K562 (cell line): ENCODE measurements around the gene SPRING1. TPM values are rescaled to one million over a fixed set of nuclear protein-coding genes. Genes with fewer than 3 reads are reported as not detected.

ENCODE experiments used
- FOXJ2 ChIP-seq: fragments of 200-800 bp; sonication (Bioruptor generic); IDR thresholded peaks from 2 replicates; pipeline ENCODE4 v1.6.1; 2016; ENCODE audit warnings: missing genetic modification characterization, missing compliant biosample characterization
- HDAC2 ChIP-seq: fragments of 450-650 bp; IDR thresholded peaks from 2 replicates; pipeline ENCODE4 v1.6.1; 2016; ENCODE audit warnings: mild to moderate bottlenecking
- MAX ChIP-seq: sonication (generic); formaldehyde crosslinking; IDR thresholded peaks from 2 replicates; pipeline ENCODE4 v1.9.0; 2022; ENCODE audit warnings: mild to moderate bottlenecking, missing genetic modification reagents
- NR4A1 ChIP-seq, 2 experiments: fragments of 250-450 bp in 1 of 2; fragments of 450-650 bp in 1 of 2; sonication (Bioruptor Pico) in 1 of 2; IDR thresholded peaks; 2 replicates each; pipeline versions ENCODE4 v1.4.0 to v1.6.1; 2016 to 2020; ENCODE audit warnings: mild to moderate bottlenecking in 2 of 2, missing compliant biosample characterization in 1 of 2, missing genetic modification characterization in 1 of 2, moderate library complexity in 1 of 2
- POLR2G ChIP-seq: fragments of 200-400 bp; formaldehyde crosslinking; IDR thresholded peaks from 2 replicates; pipeline ENCODE4 v1.6.1; 2017; ENCODE audit warnings: low read depth, mild to moderate bottlenecking, antibody characterized with exemption, low read length, moderate library complexity
- POLR3A ChIP-seq: IDR thresholded peaks from 2 replicates; pipeline ENCODE4 v1.6.1; 2011; ENCODE audit warnings: borderline replicate concordance, mild to moderate bottlenecking, moderate library complexity; ENCODE audit not compliant: insufficient read length, insufficient read depth; ENCODE audit errors: extremely low read depth
- RBM22 ChIP-seq: fragments of 200-400 bp; formaldehyde crosslinking; IDR thresholded peaks from 2 replicates; pipeline ENCODE4 v1.6.1; 2018; ENCODE audit warnings: low read length, low read depth; ENCODE audit not compliant: poor library complexity, severe bottlenecking
- RFX7 ChIP-seq: fragments of 250-450 bp; sonication (Bioruptor Pico); IDR thresholded peaks from 2 replicates; pipeline ENCODE4 v1.5.1; 2021; ENCODE audit warnings: mild to moderate bottlenecking
- SIN3B ChIP-seq: fragments of 450-650 bp; IDR thresholded peaks from 2 replicates; pipeline ENCODE4 v1.6.1; 2017; ENCODE audit warnings: low read depth, mild to moderate bottlenecking, moderate library complexity
- USF2 ChIP-seq: sonication (generic); formaldehyde crosslinking; IDR thresholded peaks from 2 replicates; pipeline ENCODE4 v1.5.0; 2020; ENCODE audit warnings: missing genetic modification reagents
- ZNF133 ChIP-seq: fragments of 250-450 bp; sonication (Bioruptor Pico); IDR thresholded peaks from 2 replicates; pipeline ENCODE4 v1.4.0; 2020; ENCODE audit warnings: mild to moderate bottlenecking
- ZNF354B ChIP-seq: fragments of 250-450 bp; sonication (Bioruptor Pico); IDR thresholded peaks from 2 replicates; pipeline ENCODE4 v1.4.0; 2020
- ZNF551 ChIP-seq: fragments of 250-450 bp; sonication (Bioruptor Pico); IDR thresholded peaks from 2 replicates; pipeline ENCODE4 v1.5.0; 2021; ENCODE audit warnings: mild to moderate bottlenecking, moderate library complexity
- ZNF583 ChIP-seq: fragments of 250-450 bp; sonication (Bioruptor Pico); IDR thresholded peaks from 2 replicates; pipeline ENCODE4 v1.4.0; 2020
- polyA plus RNA-seq, 8 experiments: library from polyadenylated mRNA; depleted of rRNA in 4 of 8; stranded (reverse) in 5 of 8; unstranded in 3 of 8; fragments of >200 nt; fragmentation: Nextera tagmentation in 2 of 8; fragmentation: Illumina TruSeq in 1 of 8; extraction: Ambion mirVana in 2 of 8; extraction: Trizol in 1 of 8; gene quantifications; 2 replicates each; pipeline versions ENCODE4 v1.2.1 to v1.2.3, GENCODE V29; 2011 to 2014; ENCODE audit warnings: inconsistent platforms in 1 of 8, missing spikeins in 1 of 8
- total RNA-seq, 7 experiments: library from RNA; depleted of rRNA in 6 of 7; stranded (reverse); fragments of >200 nt in 6 of 7; fragmentation: Illumina TruSeq in 2 of 7; extraction: Trizol in 2 of 7; gene quantifications; 2 replicates each; pipeline versions ENCODE4 v1.2.1 to v1.2.3, GENCODE V29; 2011 to 2021; ENCODE audit warnings: low replicate concordance in 1 of 7
- TF ChIP-seq, protein P1 (sequence below): fragments of 450-650 bp; IDR thresholded peaks from 2 replicates; pipeline ENCODE4 v1.6.1; 2016; ENCODE audit warnings: low read depth, mild to moderate bottlenecking, moderate library complexity
- TF ChIP-seq, protein P2 (sequence below): fragments of 250-450 bp; sonication (Bioruptor Pico); IDR thresholded peaks from 2 replicates; pipeline ENCODE4 v1.5.0; 2021; ENCODE audit warnings: mild to moderate bottlenecking, borderline replicate concordance
- TF ChIP-seq, protein P3 (sequence below): fragments of 450-650 bp; conservative IDR thresholded peaks from 2 replicates; pipeline ENCODE4 v1.6.1; 2016; ENCODE audit warnings: missing genetic modification characterization, low read depth, mild to moderate bottlenecking, missing compliant biosample characterization, moderate library complexity
- TF ChIP-seq, protein P4 (sequence below): conservative IDR thresholded peaks from 2 replicates; pipeline ENCODE4 v1.6.1; 2011; ENCODE audit warnings: low read depth, mild to moderate bottlenecking, low read length; ENCODE audit not compliant: control insufficient read depth
- TF ChIP-seq, protein P5 (sequence below): sonication (generic); formaldehyde crosslinking; IDR thresholded peaks from 2 replicates; pipeline ENCODE4 v1.9.0; 2022; ENCODE audit warnings: mild to moderate bottlenecking, missing genetic modification reagents

The SPRING1 gene
- total and polyA plus RNA-seq, 9 of the 15 experiments (the other 6 are each of a cell fraction or from before 2014, with no cell fraction given) = 1.1 to 20.0 (median 8.0) TPM

GRCh38 chr12:116737774-116738657, at the start of gene SPRING1, which contains the start of gene RNFT2 (continued):
- TF ChIP-seq, protein P1, sequence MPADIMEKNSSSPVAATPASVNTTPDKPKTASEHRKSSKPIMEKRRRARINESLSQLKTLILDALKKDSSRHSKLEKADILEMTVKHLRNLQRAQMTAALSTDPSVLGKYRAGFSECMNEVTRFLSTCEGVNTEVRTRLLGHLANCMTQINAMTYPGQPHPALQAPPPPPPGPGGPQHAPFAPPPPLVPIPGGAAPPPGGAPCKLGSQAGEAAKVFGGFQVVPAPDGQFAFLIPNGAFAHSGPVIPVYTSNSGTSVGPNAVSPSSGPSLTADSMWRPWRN = peak; percentile 54
- TF ChIP-seq ZNF583 (CRISPR knock-in tag) (no peak; the same call in 1 of the 2 replicates), POLR3A (no peak), RBM22 (no peak), RFX7 (no peak), HDAC2 (peak; percentile 94; the same call in 1 of the 2 replicates), ZNF133 (CRISPR knock-in tag) (no peak), SIN3B (peak; percentile 79), ZNF551 (CRISPR knock-in tag) (no peak), USF2 (no peak; the same call in none of the 2 replicates), MAX (CRISPR knock-in tag) (peak; percentile 63), POLR2G (peak; percentile 92), ZNF354B (CRISPR knock-in tag) (no peak), NR4A1 (CRISPR knock-in tag; IDR thresholded peaks at IDR 0.05) (no peak), NR4A1 (tag; IDR thresholded peaks at IDR 0.05) (peak; percentile 22; the same call in 1 of the 2 replicates), FOXJ2 (tag) (no peak)
- TF ChIP-seq, protein P2, sequence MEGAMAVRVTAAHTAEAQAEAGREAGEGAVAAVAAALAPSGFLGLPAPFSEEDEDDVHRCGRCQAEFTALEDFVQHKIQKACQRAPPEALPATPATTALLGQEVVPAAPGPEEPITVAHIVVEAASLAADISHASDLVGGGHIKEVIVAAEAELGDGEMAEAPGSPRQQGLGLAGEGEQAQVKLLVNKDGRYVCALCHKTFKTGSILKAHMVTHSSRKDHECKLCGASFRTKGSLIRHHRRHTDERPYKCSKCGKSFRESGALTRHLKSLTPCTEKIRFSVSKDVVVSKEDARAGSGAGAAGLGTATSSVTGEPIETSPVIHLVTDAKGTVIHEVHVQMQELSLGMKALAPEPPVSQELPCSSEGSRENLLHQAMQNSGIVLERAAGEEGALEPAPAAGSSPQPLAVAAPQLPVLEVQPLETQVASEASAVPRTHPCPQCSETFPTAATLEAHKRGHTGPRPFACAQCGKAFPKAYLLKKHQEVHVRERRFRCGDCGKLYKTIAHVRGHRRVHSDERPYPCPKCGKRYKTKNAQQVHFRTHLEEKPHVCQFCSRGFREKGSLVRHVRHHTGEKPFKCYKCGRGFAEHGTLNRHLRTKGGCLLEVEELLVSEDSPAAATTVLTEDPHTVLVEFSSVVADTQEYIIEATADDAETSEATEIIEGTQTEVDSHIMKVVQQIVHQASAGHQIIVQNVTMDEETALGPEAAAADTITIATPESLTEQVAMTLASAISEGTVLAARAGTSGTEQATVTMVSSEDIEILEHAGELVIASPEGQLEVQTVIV = no peak
- TF ChIP-seq, protein P3, sequence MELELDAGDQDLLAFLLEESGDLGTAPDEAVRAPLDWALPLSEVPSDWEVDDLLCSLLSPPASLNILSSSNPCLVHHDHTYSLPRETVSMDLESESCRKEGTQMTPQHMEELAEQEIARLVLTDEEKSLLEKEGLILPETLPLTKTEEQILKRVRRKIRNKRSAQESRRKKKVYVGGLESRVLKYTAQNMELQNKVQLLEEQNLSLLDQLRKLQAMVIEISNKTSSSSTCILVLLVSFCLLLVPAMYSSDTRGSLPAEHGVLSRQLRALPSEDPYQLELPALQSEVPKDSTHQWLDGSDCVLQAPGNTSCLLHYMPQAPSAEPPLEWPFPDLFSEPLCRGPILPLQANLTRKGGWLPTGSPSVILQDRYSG (tag) = no peak
- TF ChIP-seq, protein P4, sequence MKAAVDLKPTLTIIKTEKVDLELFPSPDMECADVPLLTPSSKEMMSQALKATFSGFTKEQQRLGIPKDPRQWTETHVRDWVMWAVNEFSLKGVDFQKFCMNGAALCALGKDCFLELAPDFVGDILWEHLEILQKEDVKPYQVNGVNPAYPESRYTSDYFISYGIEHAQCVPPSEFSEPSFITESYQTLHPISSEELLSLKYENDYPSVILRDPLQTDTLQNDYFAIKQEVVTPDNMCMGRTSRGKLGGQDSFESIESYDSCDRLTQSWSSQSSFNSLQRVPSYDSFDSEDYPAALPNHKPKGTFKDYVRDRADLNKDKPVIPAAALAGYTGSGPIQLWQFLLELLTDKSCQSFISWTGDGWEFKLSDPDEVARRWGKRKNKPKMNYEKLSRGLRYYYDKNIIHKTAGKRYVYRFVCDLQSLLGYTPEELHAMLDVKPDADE = peak; percentile 58
- TF ChIP-seq, protein P5, sequence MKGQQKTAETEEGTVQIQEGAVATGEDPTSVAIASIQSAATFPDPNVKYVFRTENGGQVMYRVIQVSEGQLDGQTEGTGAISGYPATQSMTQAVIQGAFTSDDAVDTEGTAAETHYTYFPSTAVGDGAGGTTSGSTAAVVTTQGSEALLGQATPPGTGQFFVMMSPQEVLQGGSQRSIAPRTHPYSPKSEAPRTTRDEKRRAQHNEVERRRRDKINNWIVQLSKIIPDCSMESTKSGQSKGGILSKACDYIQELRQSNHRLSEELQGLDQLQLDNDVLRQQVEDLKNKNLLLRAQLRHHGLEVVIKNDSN (CRISPR knock-in tag) = peak; percentile 95
